SHP77 (cell line): Measurements from ENCODE around the gene LYRM1.
A peak's percentile ranks its signal among the peaks of the same experiment; 100 is the strongest.

Experiments
- DNase-seq, 2 experiments: peaks; one replicate each; lab custom pipeline; 2025; lab: John Stamatoyannopoulos, UW

The LYRM1 gene

DNA sequence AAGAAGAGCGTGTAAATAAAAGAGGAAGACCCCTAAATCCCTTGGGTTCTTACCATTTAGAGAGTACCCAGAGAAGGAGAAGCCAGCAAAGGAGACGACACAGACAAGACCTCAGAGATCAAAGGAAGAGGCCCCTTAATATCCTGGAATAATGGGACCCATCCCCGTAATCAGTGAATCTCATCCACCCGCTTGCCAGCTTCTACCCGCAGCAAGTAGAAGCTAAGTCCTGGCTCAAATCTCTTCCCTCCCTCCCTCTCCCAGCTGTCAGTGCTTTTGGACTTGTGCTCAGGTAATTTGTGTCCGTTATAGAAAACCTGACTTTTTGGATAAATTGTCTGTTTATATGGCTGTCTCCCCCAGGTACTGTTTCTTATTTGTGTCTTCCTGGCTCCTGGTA is 1.9 kb downstream of the LYRM1 start:
- DNase-seq: no peak

DNA sequence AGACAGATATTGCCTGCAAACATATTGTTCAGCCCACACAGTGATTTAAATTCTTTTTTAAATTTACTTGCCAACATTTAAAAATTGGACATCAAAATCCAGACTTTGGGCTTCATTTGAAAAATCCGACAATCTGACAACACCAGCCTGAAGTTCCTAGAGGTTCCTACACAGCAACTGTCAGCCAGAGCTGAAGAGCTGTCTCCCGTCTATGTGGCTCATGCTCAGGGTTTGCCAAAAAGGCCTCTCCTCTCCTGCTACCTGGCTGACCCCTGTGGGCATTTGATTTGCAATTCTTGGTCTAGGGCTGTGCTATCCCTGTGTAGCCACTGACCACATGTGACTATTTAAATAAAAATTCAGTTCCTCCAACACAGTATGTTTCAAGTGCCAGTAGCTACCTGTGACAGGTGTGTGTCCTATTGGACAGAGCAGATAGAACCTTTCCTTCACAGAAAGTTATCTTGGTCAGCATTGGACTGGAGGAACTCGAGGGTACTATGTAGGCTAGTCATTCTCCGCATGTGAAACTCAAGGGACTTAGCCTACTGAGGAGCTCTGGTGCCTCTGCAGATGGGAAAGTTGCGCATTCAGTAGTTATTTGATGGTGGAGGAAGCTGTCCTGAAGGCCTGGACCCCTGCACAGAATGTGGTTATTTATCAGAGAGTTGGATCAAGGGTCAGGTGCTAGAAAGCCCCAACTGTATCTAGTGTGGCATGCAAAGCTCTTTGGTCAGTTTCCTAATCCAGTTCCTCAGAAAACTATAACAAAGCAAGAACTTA is 2.7 kb downstream of the LYRM1 start:
- no peak for DNase-seq

DNA sequence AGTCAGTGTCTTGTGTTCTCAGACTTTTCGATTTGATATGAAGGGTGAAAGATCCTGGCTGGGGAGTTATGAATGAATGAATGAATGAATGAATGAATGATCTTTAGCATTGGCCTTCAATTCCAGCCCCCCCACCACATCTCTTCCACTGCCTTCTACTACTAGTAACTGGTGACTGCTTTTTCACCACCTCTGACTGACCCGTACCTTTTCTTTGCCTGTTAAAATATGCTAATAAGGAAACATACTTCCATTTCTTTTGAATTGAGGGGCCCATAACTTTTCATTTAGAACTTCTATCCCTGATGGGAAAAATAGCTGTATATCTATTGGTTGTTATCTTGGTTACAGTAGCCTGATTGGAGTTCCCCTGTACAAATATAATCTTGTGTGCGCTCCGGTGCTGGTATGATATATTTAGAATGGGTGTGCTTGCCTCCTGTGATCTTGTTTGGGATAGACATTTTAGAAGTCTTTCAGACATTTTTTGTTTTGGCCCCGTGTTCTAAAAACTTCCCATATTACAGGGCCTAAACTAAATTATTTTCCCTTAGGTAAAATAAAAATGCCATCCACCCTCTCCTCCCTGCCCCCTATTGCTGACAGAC is 3.4 kb downstream of the LYRM1 start:
- no peak for DNase-seq

DNA sequence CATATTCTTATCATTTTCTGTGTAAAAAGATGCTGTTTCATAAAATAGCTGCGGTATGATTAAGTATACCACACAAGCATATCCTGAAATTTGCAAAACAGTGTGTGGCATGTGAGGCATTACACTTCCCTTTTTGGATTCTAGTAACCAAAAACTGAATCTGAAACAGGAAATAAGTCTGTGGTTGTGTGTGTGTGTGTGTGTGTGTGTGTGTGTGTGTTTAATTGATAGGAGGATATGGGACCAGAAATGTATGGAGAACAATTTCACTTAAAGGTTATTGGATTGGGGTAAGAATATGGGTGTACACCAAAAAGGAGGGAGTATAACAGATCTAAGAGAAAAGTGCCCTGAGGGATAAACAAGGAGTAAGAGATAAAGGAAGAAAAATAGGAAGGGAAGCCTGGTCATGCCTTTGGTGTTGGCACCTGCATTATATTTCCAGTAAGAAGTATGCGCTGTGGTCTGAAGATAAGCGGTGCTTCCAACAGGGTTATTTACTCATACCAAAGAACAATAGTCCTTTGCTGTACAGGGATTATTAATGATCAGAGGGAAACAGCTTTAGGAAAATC is 4.0 kb downstream of the LYRM1 start:
- no peak for DNase-seq

DNA sequence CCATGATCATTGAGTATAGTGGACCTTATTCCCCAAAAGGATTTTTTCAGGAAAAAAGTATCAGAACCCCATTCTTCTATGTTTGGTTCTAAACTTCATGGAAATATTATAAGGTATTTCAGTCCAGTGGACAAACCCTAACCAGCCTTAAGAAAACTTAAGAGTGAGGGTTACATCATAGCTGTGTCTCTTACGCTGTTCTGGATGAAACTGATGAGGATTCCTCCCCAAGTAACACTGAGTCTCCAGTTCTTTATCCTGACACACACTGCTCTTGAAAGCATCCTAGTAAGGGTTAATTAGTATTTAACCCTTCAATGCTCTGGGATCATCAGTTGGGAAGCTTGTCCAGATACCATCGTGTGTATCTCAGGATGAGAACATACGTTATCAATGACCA is 5.0 kb downstream of the LYRM1 start:
- no peak for DNase-seq

DNA sequence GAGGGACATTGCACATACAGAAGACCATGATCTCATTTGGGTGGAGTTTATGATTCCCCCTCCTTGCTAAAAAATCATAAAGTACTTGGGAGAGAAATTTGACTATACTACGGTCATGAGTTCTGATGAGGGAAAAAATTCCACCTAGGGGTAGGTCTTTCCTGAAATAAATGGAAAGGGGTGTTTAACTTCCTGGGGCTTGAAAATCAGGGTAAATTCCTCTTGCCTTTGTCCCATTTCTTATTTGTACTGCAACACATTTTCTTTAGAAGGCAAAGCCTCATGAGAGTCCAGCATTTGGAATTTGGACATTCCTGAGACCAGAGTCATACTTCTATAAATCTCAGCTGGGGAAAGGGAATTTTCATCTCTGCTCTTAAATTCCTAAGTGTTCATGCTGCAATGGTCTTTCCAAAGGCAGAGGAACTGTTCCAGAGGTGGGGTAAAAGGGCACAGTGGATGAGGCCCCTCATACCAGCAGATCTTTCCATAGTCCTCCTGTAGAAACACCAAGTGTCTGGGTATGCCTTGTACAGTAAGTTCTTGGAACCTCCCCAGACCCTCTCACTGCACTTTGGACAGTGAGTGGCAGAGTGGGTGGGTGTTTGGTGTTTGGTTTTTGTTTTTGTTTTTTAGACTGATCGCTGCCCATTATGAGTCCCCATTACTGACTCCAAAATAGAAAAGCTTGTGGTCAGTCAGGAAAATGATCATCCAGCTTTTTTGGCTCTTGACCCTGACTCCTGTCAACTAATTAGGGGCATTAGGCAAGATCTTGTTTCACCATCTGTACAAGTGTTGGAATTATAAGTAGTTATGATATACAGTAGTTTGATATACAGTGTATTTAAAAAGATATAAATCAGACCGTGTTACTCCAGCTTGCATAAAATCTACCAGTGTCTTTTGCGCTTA is 6.0 kb downstream of the LYRM1 start:
- DNase-seq: no peak

DNA sequence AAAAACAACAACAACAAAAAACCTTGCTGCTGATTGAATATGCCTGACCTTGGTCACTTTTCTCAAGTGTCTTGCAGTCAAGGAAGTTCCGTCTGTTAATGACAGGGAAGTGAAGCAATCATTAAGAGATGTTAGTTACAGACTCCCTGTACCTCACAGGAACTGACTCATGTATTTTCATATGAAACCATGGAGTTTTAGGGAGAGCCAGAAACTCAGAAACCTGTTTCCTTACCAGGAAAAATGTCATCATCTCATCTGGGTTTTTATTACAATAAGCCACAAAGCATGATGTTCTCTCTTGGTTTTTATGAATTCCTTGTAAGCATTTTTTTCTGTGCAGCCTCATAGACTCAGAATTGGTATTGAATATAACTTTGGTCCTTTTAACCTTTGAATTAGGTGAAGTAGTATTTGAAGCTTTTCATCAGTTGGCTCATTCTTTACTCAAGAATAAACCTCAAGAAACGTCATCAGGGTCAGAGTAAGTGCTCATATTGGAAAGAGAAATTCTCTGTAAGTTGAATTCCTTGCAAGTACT is 10.3 kb downstream of the LYRM1 start:
- no peak for DNase-seq

DNA sequence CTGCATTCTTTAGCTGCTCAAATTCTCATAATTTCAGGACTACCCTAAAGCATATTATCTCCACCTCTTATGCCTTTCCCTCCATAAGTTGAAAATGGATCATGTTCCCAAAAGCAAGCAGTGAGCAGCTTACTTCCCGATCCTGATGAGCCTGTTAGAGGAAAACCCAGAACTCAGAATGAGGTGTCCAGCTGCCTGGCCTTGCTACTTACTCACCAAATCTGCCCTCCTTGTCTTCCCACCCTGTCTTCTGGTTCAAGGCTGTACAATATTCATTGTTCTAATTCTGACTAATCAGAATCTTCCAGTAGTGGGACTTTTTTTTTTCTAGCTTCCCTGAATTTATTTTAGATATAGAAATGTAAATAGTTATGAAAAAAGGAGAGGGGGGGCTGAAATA is 10.8 kb downstream of the LYRM1 start:
- DNase-seq: no peak

DNA sequence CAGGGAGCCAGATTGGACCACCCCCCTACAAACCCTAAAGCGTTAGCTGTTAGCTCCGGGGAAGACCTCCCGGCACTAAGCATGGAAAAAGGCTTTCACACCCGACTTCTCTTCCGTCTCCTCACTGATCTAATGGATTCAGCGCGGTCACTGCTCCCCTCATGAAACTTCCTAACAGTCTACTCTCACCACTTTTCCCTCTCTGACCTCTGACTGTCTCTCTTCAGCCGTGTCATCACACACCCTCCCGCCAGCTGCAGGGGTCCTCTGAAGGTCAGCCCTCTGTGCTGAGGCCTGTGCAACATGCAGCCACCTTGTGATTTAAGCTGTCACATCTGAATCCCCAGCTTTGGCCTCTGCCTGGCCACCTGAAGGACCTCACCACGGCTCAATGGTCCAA is 15.7 kb downstream of the LYRM1 start:
- DNase-seq: peak in 1 of 2 experiments; percentile 7

DNA sequence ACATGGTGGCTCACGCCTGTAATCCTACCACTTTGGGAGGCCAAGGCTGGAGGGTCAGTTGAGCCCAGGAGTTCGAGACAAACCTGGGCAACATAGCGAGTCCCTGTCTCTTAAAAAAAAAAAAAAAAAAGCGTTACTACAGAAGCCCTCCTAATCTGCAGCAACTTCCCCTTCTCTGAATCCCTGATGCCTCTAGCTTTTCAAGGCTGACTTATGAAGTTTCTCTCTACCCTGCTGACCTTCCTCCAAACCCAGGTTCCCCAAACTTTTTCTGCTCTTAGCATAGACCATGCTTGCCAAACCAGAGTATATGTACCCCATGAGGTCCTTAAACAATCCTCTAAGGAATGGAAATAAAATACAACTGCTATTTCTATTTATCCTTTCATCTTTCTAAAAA is 16.4 kb downstream of the LYRM1 start:
- no peak for DNase-seq

DNA sequence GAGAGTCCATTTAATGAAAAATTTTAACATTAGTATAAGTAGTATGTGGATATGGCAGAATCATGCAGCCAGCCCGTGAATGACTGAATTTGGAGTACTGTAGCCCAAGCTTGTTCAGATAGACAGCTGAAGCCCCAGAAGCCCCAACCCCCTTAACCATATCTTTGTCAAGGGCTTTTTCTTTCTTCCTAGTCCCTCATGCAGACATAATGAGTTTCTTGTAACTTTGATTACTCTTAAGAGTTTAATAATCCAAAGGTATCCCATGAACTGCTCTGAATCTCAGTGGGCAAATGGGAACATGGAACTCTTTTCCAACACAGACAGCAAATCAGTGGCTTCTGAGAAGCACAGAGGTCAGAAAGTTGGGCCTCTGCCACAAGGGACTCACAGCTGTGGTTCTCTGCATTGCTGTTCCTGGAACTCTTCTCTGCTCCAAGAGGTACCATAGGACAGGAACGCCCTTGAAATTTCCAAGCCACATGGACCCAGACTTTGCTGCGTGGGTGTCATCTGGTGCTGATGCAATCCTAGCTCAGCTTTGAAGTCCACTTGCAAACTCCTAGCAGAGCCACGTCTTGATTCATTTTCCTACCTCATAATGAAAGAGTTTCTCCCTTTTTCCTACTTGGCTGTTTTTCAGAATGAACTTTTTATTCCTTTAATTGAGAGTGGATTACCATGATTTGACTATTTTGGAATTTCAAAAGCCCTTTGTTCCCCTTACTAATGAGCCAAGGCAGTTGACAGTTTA is 18.1 kb downstream of the LYRM1 start:
- no peak for DNase-seq

DNA sequence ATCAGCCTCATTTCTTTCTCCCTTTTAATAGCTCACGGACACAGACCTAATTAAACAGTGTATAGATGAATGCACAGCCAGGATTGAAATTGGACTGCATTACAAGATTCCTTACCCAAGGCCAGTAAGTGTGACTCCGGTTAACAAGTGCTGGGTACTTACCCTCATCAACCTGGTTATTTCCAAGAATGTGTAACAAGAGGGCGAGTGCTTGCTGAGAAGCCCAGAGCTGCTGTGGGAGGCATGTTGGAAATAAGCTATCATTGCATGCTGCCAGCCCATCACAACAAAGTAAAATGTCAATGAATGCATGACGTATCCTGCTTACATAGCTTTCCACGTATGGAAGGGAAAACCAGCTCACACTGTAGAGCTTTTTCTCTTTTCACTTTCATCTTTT is 19.5 kb downstream of the LYRM1 start:
- DNase-seq: no peak

DNA sequence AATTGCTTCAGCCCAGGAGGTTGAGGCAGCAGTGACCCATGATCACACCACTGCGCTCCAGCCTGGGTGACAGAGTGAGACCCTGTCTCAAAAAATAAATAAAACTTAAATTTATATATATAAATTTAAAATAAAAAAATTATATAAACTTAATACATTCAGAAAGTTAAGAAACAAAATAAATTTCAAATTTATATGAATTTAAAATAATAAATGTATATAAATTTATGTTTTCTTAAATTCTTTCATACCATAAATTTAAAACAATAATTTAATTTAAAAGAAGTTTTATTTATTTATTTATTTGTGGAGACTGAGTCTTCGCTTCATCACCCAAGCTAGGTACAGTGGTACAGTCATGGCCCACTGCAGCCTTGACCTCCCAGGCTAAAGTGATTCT is 20.2 kb downstream of the LYRM1 start:
- DNase-seq: no peak

DNA sequence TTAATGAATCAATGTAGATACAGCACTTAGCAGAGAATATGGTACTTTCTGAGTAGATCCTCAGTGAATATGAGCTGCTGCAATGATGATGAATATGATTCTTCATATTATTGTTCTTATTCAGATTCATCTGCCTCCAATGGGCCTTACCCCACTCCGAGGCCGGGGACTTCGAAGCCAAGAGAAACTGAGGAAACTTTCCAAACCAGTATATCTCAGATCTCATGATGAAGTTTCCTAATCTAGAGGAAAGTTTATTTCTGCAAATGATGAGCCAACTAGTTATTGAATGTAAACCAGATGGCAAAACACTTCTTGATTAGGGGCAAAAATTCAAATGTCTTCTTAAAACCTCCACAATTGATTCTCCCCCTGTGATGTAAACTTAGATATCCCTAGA is 23.3 kb downstream of the LYRM1 start:
- DNase-seq: no peak

DNA sequence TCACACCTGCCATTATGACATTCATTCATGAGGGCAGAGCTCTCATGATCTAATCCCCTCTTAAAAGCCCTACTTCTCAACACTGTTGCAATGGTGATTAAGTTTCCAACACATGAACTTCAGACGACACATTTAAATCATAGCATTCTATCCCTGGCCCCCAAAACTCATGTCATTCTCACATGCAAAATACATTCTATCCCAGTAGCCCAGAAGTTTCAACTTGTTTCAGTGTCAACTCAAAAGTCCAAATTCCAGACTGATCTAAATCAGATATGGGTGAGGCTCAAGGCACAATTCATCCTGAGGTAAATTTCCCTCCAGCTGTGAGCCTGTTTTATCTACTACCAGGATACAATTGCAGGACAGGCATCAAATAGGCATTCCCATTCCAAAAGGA is 25.2 kb downstream of the LYRM1 start:
- DNase-seq: no peak

DNA sequence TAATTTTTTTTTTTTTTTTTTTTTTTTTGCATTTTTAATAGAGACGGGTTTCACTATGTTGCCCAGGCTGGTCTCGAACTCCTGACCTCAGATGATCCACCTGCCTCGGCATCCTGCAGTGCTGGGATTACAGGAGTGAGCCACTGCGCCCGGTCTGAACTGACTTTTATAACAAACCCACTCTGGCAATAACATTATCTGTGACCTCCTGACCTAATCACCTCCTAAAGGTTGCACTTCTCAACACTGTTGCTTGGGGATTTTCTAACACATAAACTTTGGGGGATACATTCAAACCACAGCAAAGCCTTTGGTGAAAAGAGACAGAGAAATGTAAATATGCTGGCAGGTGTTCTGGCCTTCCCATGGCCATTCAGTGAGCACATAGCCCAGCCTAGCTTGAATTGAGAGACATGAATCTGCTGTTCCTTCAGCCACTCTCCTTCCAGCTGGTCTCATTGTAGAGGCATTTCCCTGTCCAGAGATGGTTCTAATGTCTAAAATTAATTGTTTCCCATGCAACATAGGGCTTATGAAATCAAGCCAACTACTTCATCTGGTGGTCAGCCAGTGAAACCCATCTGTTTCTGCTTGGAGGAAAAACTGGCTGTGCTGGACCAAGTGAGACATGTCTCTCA is 28.3 kb downstream of the LYRM1 start:
- DNase-seq: peak; percentile 11 to 46

DNA sequence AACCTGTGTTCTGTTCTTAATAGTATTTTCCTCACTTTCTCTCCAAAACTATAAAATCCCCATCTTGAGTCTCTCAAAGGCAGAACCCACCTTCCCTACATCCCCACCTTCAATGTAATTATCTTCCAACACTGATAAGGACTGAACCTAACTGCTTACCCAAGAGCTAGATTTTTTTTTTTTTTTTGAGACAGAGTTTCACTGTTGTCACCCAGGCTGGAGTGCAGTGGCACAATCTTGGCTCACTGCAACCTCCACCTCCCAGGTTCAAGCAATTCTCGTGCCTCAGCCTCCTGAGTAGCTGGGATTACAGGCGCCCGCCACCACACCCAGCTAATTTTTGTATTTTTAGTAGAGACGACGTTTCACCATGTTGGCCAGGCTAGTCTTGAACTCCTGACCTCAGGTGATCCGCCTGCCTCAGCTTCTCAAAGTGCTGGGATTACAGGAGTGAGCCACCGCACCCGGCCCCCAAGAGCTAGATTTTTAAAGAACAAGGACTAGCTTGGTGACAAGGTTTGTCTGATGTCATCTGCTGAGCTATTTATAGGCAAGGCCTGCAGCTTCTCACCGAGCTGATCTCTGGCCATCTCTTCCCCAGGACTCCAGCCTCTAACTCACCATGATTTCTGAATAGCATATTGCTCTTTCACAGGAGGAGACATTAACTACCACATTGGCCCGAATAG is 29.2 kb downstream of the LYRM1 start:
- DNase-seq: peak; percentile 9 to 45

DNA sequence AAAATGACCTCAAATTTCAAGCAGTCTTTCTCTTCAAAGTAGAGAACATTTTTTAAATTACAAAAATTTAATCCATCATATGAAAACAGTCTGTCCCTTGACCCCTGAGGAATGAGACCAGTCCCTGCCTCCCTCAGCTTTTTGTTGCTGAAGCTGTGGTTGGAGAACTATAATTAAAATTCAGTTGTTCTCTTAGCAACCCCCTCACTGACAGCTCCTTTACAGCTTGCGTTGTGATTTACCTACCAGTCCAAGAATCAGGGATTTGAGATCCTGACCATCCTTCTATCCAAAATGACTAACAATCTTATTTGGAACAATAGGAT is 29.8 kb downstream of the LYRM1 start:
- no peak for DNase-seq

DNA sequence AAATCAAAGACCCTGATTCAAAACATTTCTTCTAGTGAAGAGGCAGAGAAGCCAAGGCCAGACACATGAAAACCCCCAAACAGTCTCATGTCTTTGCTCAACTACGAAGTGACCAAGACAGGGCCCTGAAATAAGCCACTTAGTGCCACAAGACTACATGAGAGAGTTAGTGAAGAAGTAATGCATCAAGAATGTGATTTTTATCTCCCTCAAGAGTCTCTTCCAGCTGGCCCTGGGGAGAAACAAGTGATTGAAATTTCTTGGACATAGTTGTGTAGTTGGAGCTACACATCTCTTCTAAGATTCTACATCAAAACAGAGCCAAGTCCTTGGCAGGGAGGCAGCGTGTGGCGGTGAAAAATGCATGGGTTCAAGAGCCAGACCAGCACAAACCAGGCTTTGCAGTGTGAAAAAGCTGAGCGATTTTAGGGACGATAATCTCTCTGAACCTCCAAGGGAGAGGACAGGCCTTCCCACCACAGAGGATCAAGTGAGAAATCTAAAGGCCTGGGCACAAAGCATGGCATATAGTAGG is 30.6 kb downstream of the LYRM1 start:
- DNase-seq: no peak

DNA sequence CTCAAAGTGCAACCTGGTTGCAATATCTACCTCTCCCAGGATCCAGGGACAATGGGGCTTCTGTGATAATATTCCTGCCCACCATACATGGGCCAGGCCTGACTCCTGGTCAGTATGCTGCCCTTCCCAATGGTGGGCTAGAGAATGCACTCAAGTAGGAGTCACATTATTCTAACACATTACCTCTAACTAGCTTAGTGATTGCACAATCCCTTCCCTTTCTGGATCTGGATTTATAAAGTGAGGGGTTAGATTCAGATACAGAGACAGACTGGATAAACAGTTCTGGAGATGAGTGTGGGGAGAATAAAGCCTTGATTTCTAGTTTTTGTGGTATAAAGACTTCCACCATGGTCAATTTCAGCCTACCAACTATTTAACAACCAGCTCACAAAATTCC is 33.0 kb downstream of the LYRM1 start:
- no peak for DNase-seq
